Nephron progenitor cell (in vitro differentiated cells): ENCODE data around the gene SNED1.

Experiments
- DNase-seq: peaks from one replicate; pipeline ENCODE4 v3.0.0; 2021
- H3K27ac Mint-ChIP-seq: 2 replicates; pipeline ENCODE4 v1.8.0; 2021; ENCODE audit warnings: mild to moderate bottlenecking, moderate library complexity, mixed read lengths
- H3K27me3 Mint-ChIP-seq: 2 replicates; pipeline ENCODE4 v1.8.0; 2021; ENCODE audit warnings: mild to moderate bottlenecking, low read depth, mixed read lengths; ENCODE audit not compliant: poor library complexity
- H3K36me3 Mint-ChIP-seq: 2 replicates; pipeline ENCODE4 v1.8.0; 2021; ENCODE audit warnings: low read depth, mixed read lengths
- H3K4me1 Mint-ChIP-seq: 2 replicates; pipeline ENCODE4 v1.8.0; 2021; ENCODE audit warnings: mixed read lengths
- H3K4me3 Mint-ChIP-seq: 2 replicates; pipeline ENCODE4 v1.8.0; 2021; ENCODE audit warnings: mild to moderate bottlenecking, moderate library complexity, mixed read lengths
- H3K9me3 Mint-ChIP-seq: 2 replicates; pipeline ENCODE4 v1.8.0; 2021; ENCODE audit warnings: mild to moderate bottlenecking, moderate library complexity, mixed read lengths
- TF ChIP-seq, protein P1 (sequence below): fragments of 200-600 bp; sonication (generic); IDR thresholded peaks from 2 replicates; pipeline ENCODE4 v1.5.0; 2021; ENCODE audit warnings: antibody characterized with exemption

The SNED1 gene

DNA sequence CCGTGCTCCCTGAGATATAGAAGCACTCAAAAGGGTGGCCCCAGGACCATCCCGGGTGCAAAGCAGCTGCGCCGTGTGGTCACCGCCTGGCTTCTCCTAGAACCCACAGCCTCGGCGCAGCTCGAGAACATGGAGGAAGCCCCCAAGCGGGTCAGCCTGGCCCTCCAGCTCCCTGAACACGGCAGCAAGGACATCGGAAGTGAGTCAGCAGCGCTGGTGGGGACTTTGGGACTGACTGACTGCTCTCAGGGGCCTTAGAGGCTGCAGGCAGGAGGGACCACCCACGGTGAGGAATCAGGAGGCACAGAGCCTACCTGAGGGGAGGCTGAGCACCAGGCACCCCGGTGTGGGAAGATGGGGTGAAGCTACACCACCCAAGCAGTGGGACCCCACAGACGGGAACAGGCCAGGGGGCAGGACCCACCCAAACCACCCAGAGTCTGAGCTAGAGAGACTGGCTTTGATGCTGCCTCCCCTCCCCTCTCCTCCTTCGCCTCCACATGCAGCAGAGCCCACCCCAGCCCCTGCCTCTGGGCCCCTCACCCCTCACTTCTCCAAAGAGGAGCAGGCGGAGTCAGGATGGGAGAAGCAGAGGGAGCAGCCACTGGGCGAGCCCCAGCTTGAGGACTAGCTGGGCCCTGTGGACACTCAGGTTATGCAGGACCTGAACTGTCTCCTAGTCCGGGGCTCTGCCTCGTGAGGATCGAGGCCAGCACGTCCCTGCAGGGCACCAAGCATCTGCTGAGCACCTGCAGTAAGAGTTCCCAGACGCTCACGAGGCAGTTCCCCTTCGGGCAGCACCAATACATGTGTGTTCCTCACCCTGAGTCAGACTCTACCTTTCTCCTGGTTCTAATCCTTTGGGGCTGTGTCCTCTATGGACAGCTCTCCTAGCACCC, 75.0 kb downstream of the SNED1 start:
- Mint-ChIP-seq H3K9me3 (no peaks in the 10 kb centered on the region), H3K27me3 (peaks cover 12% of the 10 kb centered on the region), H3K4me1 (peaks cover 27% of the 10 kb centered on the region), H3K4me3 (no peak overlapping the region), H3K36me3 (peaks cover 10% of the 10 kb centered on the region), H3K27ac (no peak overlapping the region)
- no peak for DNase-seq
- TF ChIP-seq, protein P1, sequence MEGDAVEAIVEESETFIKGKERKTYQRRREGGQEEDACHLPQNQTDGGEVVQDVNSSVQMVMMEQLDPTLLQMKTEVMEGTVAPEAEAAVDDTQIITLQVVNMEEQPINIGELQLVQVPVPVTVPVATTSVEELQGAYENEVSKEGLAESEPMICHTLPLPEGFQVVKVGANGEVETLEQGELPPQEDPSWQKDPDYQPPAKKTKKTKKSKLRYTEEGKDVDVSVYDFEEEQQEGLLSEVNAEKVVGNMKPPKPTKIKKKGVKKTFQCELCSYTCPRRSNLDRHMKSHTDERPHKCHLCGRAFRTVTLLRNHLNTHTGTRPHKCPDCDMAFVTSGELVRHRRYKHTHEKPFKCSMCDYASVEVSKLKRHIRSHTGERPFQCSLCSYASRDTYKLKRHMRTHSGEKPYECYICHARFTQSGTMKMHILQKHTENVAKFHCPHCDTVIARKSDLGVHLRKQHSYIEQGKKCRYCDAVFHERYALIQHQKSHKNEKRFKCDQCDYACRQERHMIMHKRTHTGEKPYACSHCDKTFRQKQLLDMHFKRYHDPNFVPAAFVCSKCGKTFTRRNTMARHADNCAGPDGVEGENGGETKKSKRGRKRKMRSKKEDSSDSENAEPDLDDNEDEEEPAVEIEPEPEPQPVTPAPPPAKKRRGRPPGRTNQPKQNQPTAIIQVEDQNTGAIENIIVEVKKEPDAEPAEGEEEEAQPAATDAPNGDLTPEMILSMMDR = no peak

DNA sequence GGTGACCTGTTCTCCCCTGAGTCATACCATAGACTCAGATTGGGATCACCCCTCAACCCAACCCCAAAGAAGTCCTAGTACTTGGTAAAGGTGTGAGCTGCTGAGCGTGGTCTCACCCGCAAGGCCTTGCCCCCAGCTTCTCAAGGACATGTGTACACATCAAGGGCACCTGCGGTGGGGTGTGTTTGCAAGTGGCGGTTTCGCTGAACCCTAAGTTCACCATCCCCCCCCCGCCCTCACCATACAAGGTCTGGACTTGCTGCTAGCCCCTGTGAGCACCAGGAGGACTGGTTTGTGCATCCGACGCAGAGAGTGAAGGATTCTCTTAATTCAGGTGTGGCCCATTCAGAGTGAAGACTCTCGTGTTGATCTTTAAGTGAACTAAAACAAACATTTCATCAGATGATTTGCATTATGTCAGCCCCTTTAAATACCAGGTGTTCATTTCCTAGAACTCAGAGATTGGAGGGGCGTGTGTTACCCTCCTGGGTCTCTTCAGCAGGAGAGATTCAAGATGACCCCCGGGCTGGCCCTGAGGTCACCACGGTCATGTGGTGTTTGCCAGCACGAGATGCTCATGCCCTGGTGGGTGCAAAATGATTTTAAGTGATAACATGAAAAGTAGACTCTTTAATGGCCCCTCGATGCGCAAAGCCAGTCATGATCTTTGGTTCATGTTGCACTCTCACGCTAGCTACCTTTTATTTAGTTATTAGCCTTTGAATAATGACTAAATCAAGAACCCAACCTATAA, 75.8 kb downstream of the SNED1 start:
- Mint-ChIP-seq H3K36me3 (peaks cover 10% of the 10 kb centered on the region), H3K9me3 (no peaks in the 10 kb centered on the region), H3K27me3 (peaks cover 7% of the 10 kb centered on the region), H3K27ac (no peak overlapping the region), H3K4me1 (peaks cover 27% of the 10 kb centered on the region), H3K4me3 (no peak overlapping the region)
- no peak for DNase-seq
- TF ChIP-seq, protein P1 = no peak

DNA sequence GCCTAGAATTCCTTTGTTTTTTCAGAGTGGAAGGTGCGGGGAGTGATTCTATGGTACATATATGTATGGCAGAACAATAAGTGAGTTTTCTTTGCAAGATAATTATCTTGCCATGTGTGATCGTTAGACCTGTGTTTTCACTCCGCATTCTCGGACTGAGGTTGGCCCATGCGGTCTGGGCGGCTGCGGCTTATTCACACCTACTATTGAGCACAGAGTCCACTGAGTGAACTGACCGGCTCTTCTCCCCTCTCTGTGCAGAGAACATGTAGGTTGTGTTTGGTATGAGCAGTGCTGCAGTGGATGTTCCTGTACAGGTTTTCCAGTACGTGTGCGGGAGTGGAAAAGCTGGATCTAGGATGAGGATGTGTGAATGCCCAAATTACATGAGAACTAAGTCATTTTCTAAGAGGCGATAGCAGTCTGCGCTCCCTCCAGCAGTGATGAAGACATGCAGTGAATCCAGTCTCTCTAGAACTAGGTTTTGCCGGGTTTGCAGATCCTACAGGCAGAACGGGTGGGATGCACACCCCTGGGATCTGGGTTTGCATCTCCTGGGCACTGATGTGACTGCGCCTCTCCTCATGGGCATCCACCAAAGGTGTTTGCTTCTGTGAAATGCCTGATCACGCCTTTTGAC, 76.6 kb downstream of the SNED1 start:
- TF ChIP-seq, protein P1 = no peak
- no peak overlapping the region for H3K4me3 Mint-ChIP-seq
- peaks cover 27% of the 10 kb centered on the region for H3K4me1 Mint-ChIP-seq
- H3K9me3 Mint-ChIP-seq = no peaks in the 10 kb centered on the region
- no peak overlapping the region for H3K27ac Mint-ChIP-seq
- H3K36me3 Mint-ChIP-seq = peaks cover 10% of the 10 kb centered on the region
- H3K27me3 Mint-ChIP-seq = peaks cover 7% of the 10 kb centered on the region
- no peak for DNase-seq

DNA sequence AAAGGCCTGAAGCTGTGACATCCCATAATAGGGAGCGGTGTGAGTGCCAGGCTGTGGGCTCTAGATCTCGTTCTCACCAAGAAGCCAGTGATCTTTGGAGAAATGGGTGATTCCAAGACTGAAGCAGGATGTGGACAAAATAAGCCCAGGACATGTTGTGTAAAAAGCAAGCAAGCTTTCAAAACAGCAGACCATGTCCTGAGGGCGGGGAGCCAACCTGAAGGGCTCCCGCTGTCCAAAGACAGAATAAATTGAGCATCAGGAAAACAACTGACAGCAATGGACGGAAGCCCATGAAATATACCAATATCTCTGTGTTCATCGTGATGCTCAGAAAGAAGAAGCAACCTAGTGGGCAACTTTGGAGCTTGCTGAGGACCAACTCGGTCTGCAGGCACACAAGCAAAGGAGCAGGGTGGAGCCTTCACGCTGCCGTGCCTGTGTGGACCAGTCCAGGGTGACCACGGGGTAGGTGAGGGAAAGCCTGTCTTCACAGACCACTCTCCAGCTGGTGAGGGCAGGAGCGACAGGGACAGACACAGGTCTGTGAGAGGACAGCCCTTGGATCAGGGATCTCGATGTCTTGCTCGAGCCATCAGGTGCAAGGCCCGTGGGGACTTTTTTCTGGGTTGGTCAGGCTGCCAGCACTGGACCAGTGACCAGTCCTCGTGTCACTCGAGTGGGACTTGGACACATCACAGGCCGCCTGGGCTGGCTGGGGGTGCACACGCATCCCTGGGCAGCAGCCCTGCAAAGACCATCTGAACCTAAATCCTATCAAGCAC, 82.2 kb downstream of the SNED1 start:
- no peak overlapping the region for H3K4me3 Mint-ChIP-seq
- peaks cover 14% of the 10 kb centered on the region for H3K4me1 Mint-ChIP-seq
- peaks cover 3% of the 10 kb centered on the region for H3K27me3 Mint-ChIP-seq
- H3K27ac Mint-ChIP-seq = peak overlapping the region; percentile 78
- H3K36me3 Mint-ChIP-seq = peaks cover 17% of the 10 kb centered on the region
- DNase-seq = no peak
- TF ChIP-seq, protein P1 = no peak
- peaks cover 9% of the 10 kb centered on the region for H3K9me3 Mint-ChIP-seq

DNA sequence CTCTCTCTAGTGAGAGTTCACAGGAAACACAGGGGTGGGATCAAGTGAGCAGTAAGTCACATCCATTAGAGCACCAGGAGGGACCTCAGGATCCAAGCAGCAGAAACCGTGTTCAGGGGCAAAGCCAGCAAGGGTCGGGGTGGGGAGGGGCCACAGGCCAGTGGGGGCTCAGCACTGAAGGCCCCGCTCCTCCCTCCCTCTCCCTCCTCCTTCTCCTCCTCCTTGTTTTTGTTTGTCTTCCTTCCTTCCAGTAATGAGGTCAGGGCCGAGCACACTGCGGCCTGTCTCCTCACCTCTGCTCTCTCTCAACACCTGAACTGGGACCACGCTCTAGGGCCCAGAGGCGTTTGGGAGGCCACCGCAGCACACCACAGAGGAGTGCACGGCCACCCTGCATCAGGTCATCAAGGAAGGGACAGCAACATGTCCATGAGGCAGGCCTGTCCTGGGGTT, 82.8 kb downstream of the SNED1 start:
- H3K9me3 Mint-ChIP-seq = peaks cover 11% of the 10 kb centered on the region
- H3K36me3 Mint-ChIP-seq = peaks cover 20% of the 10 kb centered on the region
- peaks cover 3% of the 10 kb centered on the region for H3K27me3 Mint-ChIP-seq
- H3K27ac Mint-ChIP-seq = no peak overlapping the region
- TF ChIP-seq, protein P1 = no peak
- DNase-seq = no peak
- peaks cover 14% of the 10 kb centered on the region for H3K4me1 Mint-ChIP-seq
- H3K4me3 Mint-ChIP-seq = no peak overlapping the region
